Measurements from ENCODE around the gene CRTC1.

- TF ChIP-seq RAD21 (CRISPR knock-in tag; IDR thresholded peaks at IDR 0.05) (no peak), MAFK (conservative IDR thresholded peaks at IDR 0.05 in 1 of 2, IDR thresholded peaks at IDR 0.05 in 1 of 2; ENCODE audit: low read length in 2 of 2) (peak; percentile 31 to 72; a peak in 3 of 4 replicates), PBX3 (CRISPR knock-in tag; IDR thresholded peaks at IDR 0.05; ENCODE audit: borderline replicate concordance) (no peak), ZNF557 (CRISPR knock-in tag; IDR thresholded peaks at IDR 0.05) (no peak)
Observed at GRCh38 chr19:18817574-18817973, 134.1 kb downstream of the CRTC1 start.

All from HepG2 (cell line).